ENCODE measurements around the gene ABLIM3. TPM values are rescaled to one million over a fixed set of nuclear protein-coding genes. Genes with fewer than 3 reads are reported as not detected.

The ABLIM3 gene
- total RNA-seq, 1 experiment from 2014 or later: 14.3 TPM

DNA sequence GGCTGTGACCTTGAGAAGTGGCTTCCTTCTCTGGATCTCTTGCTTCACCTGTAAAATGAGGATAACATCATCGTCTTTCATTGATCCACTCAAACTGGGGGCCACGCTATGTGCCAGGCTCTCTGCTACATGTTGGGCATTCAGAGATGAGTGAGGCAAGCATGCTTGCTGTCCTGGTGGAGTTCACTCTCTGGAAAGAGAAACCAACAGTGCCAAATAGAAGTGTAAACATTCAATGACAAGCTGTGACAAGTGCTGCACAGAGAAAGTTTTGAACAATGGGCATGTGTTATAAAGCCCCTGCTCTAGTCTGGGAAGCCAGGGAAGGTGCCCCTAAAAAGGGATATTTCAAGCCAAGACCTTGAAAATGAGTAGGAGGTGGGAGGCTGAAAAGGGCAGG, 79.5 kb downstream of the ABLIM3 start:
- no peak overlapping the region for H3K4me3 ChIP-seq (replicated peaks in 1 of 2; ENCODE audit: low read depth in 1 of 2, low read length in 2 of 2)
- no peak for DNase-seq (ENCODE audit: low read depth, low spot score)
- H4K20me1 ChIP-seq (ENCODE audit: insufficient read depth): no peaks in the 10 kb centered on the region
- no peaks in the 10 kb centered on the region for H3K36me3 ChIP-seq (ENCODE audit: control insufficient read depth in 1 of 2, insufficient read depth in 2 of 2, low read length in 2 of 2)
- H3K9me2 ChIP-seq (ENCODE audit: insufficient read depth): no peaks in the 10 kb centered on the region
- ChIA-PET POLR2A (no interaction called here), CTCF (no interaction called here), RAD21 (ENCODE audit: low non-redundant PET in 1 of 2, low total read pairs in 2 of 2, uncharacterized antibody in 2 of 2, unreplicated experiment in 2 of 2) (no interaction called here)
- intact Hi-C loops (cut with micrococcal nuclease): no loop called here
- no peaks in the 10 kb centered on the region for H3K79me2 ChIP-seq (ENCODE audit: insufficient read depth, low read length)
- TF ChIP-seq SRF (IDR thresholded peaks at IDR 0.05; ENCODE audit: low read depth): no peak
- TF ChIP-seq TCF7L2 (IDR thresholded peaks at IDR 0.05; ENCODE audit: borderline replicate concordance, extremely low read depth, insufficient read depth, insufficient read length): no peak
- no peak for TF ChIP-seq POLR2AphosphoS5 (IDR thresholded peaks at IDR 0.05; ENCODE audit: low read depth, low read length)
- TF ChIP-seq, protein P1, sequence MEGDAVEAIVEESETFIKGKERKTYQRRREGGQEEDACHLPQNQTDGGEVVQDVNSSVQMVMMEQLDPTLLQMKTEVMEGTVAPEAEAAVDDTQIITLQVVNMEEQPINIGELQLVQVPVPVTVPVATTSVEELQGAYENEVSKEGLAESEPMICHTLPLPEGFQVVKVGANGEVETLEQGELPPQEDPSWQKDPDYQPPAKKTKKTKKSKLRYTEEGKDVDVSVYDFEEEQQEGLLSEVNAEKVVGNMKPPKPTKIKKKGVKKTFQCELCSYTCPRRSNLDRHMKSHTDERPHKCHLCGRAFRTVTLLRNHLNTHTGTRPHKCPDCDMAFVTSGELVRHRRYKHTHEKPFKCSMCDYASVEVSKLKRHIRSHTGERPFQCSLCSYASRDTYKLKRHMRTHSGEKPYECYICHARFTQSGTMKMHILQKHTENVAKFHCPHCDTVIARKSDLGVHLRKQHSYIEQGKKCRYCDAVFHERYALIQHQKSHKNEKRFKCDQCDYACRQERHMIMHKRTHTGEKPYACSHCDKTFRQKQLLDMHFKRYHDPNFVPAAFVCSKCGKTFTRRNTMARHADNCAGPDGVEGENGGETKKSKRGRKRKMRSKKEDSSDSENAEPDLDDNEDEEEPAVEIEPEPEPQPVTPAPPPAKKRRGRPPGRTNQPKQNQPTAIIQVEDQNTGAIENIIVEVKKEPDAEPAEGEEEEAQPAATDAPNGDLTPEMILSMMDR (IDR thresholded peaks at IDR 0.05 in 2 of 3, conservative IDR thresholded peaks at IDR 0.05 in 1 of 3; ENCODE audit: borderline replicate concordance in 1 of 3, insufficient read depth in 1 of 3, low read depth in 2 of 3, low read length in 2 of 3): no peak
- BruUV-seq (replicated peaks): no TSS peak
- no peaks in the 10 kb centered on the region for H3K27me3 ChIP-seq (ENCODE audit: insufficient read depth, low read length)
- no peaks in the 10 kb centered on the region for H3K4me1 ChIP-seq (ENCODE audit: control insufficient read depth in 1 of 2, insufficient read depth in 2 of 2, low read length in 2 of 2)
- no peak overlapping the region for H3K9ac ChIP-seq (ENCODE audit: low read length)
- ATAC-seq: no peak
- H3K4me2 ChIP-seq (ENCODE audit: low read length): no peak overlapping the region
- no peak overlapping the region for H2AFZ ChIP-seq (ENCODE audit: low read depth, low read length, poor library complexity, severe bottlenecking)
- H3K9me3 ChIP-seq (ENCODE audit: control insufficient read depth in 1 of 2, insufficient read depth in 1 of 2, low read depth in 1 of 2, low read length in 2 of 2): no peaks in the 10 kb centered on the region
- H3K27ac ChIP-seq (ENCODE audit: low read depth, low read length): no peak overlapping the region

DNA sequence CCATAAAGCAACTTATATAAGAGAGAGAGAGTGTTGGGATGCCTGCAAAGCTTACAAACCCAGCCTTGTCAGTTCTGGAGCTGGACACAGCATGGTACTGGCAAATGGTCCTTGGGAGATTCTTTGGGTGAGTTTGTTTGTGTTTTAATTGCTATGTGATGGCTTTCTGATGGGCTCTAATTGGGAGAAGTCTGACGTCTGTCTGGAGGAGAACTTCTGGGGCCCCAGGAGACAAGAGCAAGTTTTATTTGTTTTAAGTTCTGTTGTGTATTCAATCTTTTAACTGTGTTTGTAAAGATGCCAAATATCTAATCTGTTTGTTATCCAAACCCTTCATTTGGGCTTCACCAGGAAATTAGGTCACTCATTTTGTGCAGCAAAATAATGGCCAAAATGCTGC, 80.0 kb downstream of the ABLIM3 start:
- Histone ChIP-seq H3K36me3 (ENCODE audit: control insufficient read depth in 1 of 2, insufficient read depth in 2 of 2, low read length in 2 of 2) (no peaks in the 10 kb centered on the region), H3K79me2 (ENCODE audit: insufficient read depth, low read length) (no peaks in the 10 kb centered on the region), H2AFZ (ENCODE audit: low read depth, low read length, poor library complexity, severe bottlenecking) (no peak overlapping the region), H3K9me3 (ENCODE audit: control insufficient read depth in 1 of 2, insufficient read depth in 1 of 2, low read depth in 1 of 2, low read length in 2 of 2) (no peaks in the 10 kb centered on the region), H4K20me1 (ENCODE audit: insufficient read depth) (no peaks in the 10 kb centered on the region), H3K27me3 (ENCODE audit: insufficient read depth, low read length) (no peaks in the 10 kb centered on the region), H3K4me3 (replicated peaks in 1 of 2; ENCODE audit: low read depth in 1 of 2, low read length in 2 of 2) (no peak overlapping the region), H3K4me1 (ENCODE audit: control insufficient read depth in 1 of 2, insufficient read depth in 2 of 2, low read length in 2 of 2) (peaks cover 0 to under 1% of the 10 kb centered on the region in 2 experiments; a peak in 1 of 4 replicates), H3K27ac (ENCODE audit: low read depth, low read length) (no peak overlapping the region), H3K9ac (ENCODE audit: low read length) (no peak overlapping the region), H3K9me2 (ENCODE audit: insufficient read depth) (no peaks in the 10 kb centered on the region), H3K4me2 (ENCODE audit: low read length) (no peak overlapping the region)
- intact Hi-C loops (cut with micrococcal nuclease): no loop called here
- POLR2A ChIA-PET: no interaction called here
- RAD21 ChIA-PET (ENCODE audit: low non-redundant PET in 1 of 2, low total read pairs in 2 of 2, uncharacterized antibody in 2 of 2, unreplicated experiment in 2 of 2): no interaction called here
- DNase-seq (ENCODE audit: low read depth, low spot score): no peak
- ATAC-seq: no peak
- no TSS peak for BruUV-seq (replicated peaks)
- CTCF ChIA-PET: no interaction called here
- TF ChIP-seq SIN3A (IDR thresholded peaks at IDR 0.05; ENCODE audit: low read depth) (no peak), YY1 (IDR thresholded peaks at IDR 0.05; ENCODE audit: extremely low read depth, insufficient replicate concordance, low read depth, low read length) (no peak), SP1 (IDR thresholded peaks at IDR 0.05; ENCODE audit: low read depth) (no peak), EGR1 (IDR thresholded peaks at IDR 0.05; ENCODE audit: low read depth) (no peak), CEBPB (IDR thresholded peaks at IDR 0.05; ENCODE audit: low read depth) (no peak), EZH2 (IDR thresholded peaks at IDR 0.05) (no peak), ZNF274 (IDR thresholded peaks at IDR 0.05; ENCODE audit: low read depth, low read length) (no peak), POLR2A (IDR thresholded peaks at IDR 0.05; ENCODE audit: borderline replicate concordance, extremely low read depth, insufficient read depth, insufficient read length) (no peak), ZFX (IDR thresholded peaks at IDR 0.05) (no peak), POLR2AphosphoS5 (IDR thresholded peaks at IDR 0.05; ENCODE audit: low read depth, low read length) (no peak)
- TF ChIP-seq, protein P2, sequence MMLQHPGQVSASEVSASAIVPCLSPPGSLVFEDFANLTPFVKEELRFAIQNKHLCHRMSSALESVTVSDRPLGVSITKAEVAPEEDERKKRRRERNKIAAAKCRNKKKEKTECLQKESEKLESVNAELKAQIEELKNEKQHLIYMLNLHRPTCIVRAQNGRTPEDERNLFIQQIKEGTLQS (IDR thresholded peaks at IDR 0.05): no peak
- TF ChIP-seq, protein P3, sequence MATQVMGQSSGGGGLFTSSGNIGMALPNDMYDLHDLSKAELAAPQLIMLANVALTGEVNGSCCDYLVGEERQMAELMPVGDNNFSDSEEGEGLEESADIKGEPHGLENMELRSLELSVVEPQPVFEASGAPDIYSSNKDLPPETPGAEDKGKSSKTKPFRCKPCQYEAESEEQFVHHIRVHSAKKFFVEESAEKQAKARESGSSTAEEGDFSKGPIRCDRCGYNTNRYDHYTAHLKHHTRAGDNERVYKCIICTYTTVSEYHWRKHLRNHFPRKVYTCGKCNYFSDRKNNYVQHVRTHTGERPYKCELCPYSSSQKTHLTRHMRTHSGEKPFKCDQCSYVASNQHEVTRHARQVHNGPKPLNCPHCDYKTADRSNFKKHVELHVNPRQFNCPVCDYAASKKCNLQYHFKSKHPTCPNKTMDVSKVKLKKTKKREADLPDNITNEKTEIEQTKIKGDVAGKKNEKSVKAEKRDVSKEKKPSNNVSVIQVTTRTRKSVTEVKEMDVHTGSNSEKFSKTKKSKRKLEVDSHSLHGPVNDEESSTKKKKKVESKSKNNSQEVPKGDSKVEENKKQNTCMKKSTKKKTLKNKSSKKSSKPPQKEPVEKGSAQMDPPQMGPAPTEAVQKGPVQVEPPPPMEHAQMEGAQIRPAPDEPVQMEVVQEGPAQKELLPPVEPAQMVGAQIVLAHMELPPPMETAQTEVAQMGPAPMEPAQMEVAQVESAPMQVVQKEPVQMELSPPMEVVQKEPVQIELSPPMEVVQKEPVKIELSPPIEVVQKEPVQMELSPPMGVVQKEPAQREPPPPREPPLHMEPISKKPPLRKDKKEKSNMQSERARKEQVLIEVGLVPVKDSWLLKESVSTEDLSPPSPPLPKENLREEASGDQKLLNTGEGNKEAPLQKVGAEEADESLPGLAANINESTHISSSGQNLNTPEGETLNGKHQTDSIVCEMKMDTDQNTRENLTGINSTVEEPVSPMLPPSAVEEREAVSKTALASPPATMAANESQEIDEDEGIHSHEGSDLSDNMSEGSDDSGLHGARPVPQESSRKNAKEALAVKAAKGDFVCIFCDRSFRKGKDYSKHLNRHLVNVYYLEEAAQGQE (IDR thresholded peaks at IDR 0.05; ENCODE audit: low read depth): no peak

All from HCT116 (cell line).